ENCODE measurements around the gene ROS1.
A peak's percentile ranks its signal among the peaks of the same experiment; 100 is the strongest.

ROS1 gene

DNA sequence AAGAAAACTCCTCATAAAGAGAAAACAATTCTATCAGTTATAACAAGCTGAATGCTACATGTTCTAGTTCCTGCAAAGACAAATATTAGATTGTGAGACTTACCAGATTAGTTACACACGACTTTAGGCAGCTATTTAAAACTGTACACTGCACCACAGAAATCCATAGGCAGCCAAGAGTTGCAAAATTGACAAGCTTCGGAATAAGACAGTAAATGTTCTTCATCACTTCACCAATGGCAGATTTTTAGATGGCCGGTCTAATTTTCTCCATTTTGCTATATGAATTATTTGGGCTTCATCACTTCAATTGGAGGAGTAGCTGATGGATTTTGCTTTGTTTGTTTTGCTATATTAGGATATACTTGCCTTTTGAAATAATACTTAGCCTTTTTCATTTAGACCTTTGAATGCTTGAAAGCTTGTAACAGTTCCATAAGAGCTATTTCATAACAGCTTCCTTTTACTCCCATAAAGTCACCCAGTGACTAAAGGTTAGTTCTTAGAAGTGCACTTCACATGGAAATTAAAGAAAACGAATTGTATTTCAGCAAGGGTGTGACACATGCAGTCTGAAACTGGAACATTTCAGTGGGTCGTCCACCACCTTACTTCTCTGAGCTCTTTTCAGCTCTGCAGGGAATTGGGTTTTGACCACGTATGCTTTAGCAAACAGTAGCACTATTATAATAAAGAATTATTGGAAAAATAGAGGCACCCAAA lies at the start of gene ROS1:
Gene ROS1 (minus strand): TSS at position 512 of the 723 bp plus-strand sequence. CDS start 286 bp downstream, at position 226.
- H3K4me2 ChIP-seq (ENCODE audit: low read length), result no peak within 1 kb of the TSS
- TF ChIP-seq EZH2phosphoT487 (IDR thresholded peaks at IDR 0.05; ENCODE audit: low read depth), result no peak
- TF ChIP-seq, protein P1, sequence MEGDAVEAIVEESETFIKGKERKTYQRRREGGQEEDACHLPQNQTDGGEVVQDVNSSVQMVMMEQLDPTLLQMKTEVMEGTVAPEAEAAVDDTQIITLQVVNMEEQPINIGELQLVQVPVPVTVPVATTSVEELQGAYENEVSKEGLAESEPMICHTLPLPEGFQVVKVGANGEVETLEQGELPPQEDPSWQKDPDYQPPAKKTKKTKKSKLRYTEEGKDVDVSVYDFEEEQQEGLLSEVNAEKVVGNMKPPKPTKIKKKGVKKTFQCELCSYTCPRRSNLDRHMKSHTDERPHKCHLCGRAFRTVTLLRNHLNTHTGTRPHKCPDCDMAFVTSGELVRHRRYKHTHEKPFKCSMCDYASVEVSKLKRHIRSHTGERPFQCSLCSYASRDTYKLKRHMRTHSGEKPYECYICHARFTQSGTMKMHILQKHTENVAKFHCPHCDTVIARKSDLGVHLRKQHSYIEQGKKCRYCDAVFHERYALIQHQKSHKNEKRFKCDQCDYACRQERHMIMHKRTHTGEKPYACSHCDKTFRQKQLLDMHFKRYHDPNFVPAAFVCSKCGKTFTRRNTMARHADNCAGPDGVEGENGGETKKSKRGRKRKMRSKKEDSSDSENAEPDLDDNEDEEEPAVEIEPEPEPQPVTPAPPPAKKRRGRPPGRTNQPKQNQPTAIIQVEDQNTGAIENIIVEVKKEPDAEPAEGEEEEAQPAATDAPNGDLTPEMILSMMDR (IDR thresholded peaks at IDR 0.05; ENCODE audit: low read depth, low read length), result no peak
- no peaks in the 10 kb centered on the region for H3K4me1 ChIP-seq (ENCODE audit: low read length)
- H3K4me3 ChIP-seq (ENCODE audit: low read length), result no peak within 1 kb of the TSS
- no peaks in the 10 kb centered on the region for H3K9me3 ChIP-seq (ENCODE audit: insufficient read depth, low read length)
- no peaks in the 10 kb centered on the region for H4K20me1 ChIP-seq (ENCODE audit: insufficient read depth, low read length)
- no peaks in the 10 kb centered on the region for H3K27me3 ChIP-seq (ENCODE audit: low read depth, low read length)
- no peak within 1 kb of the TSS for H2AFZ ChIP-seq (ENCODE audit: low read depth, low read length)
- H3K79me2 ChIP-seq (ENCODE audit: low read length), result no peaks in the 10 kb centered on the region
- H3K27ac ChIP-seq (ENCODE audit: low read length), result no peak within 1 kb of the TSS
- H3K36me3 ChIP-seq (replicated peaks; ENCODE audit: low read depth, low read length), result no peaks in the 10 kb centered on the region
- no peak within 1 kb of the TSS for H3K9ac ChIP-seq (ENCODE audit: low read length)

DNA sequence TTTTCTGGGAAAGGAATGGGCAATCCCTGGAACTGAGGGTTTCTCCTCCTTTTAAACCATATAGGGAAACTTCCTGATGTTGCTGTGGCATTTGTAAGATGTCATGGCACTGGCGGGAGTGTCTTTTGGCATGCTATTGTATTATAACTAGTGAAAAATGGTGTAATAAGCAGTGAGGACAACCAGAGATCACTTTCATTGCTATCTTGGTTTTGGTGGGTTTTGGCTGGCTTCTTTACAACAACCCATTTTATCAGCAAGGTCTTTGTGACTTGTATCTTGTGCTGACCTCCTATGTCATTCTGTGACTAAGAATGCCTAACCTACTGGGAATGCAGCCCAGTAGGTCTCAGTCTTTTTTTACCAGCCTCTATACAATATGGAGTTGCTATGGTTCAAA lies 47.7 kb upstream of the ROS1 start:
- Histone ChIP-seq H3K79me2 (ENCODE audit: low read length) (no peaks in the 10 kb centered on the region), H3K4me3 (ENCODE audit: low read length) (no peak overlapping the region), H4K20me1 (ENCODE audit: insufficient read depth, low read length) (no peaks in the 10 kb centered on the region), H3K4me2 (ENCODE audit: low read length) (no peak overlapping the region), H3K4me1 (ENCODE audit: low read length) (peaks cover 14% of the 10 kb centered on the region), H2AFZ (ENCODE audit: low read depth, low read length) (no peak overlapping the region), H3K27me3 (ENCODE audit: low read depth, low read length) (no peaks in the 10 kb centered on the region), H3K27ac (ENCODE audit: low read length) (no peak overlapping the region), H3K9ac (ENCODE audit: low read length) (no peak overlapping the region), H3K9me3 (ENCODE audit: insufficient read depth, low read length) (no peaks in the 10 kb centered on the region), H3K36me3 (replicated peaks; ENCODE audit: low read depth, low read length) (no peaks in the 10 kb centered on the region)
- TF ChIP-seq EZH2phosphoT487 (IDR thresholded peaks at IDR 0.05; ENCODE audit: low read depth), result no peak
- TF ChIP-seq, protein P1 (IDR thresholded peaks at IDR 0.05; ENCODE audit: low read depth, low read length), result no peak

DNA sequence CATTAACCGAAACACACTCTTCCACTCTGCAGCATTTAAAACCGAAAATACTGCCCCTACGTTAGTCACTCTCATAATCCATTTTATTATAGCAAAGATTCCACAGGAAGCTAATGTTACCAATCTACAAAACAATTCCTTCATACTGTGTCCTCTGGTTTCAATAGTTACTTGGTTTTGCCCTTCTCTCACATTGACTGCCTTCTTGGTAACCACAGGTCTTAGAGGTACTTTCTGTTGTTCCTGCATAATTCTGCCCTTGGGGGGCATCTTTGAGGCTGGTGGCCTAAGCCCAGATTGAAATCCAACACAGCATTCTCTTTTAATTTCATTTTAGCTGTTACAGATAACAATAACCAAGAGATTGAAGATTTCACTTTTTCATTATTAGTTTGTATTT lies 46.9 kb upstream of the ROS1 start:
- Histone ChIP-seq H3K27me3 (ENCODE audit: low read depth, low read length) (no peaks in the 10 kb centered on the region), H3K36me3 (replicated peaks; ENCODE audit: low read depth, low read length) (no peaks in the 10 kb centered on the region), H3K4me3 (ENCODE audit: low read length) (no peak overlapping the region), H3K9ac (ENCODE audit: low read length) (no peak overlapping the region), H3K4me1 (ENCODE audit: low read length) (peaks cover 7% of the 10 kb centered on the region), H4K20me1 (ENCODE audit: insufficient read depth, low read length) (no peaks in the 10 kb centered on the region), H3K27ac (ENCODE audit: low read length) (no peak overlapping the region), H3K9me3 (ENCODE audit: insufficient read depth, low read length) (no peaks in the 10 kb centered on the region), H2AFZ (ENCODE audit: low read depth, low read length) (no peak overlapping the region), H3K4me2 (ENCODE audit: low read length) (no peak overlapping the region), H3K79me2 (ENCODE audit: low read length) (no peaks in the 10 kb centered on the region)
- no peak for TF ChIP-seq EZH2phosphoT487 (IDR thresholded peaks at IDR 0.05; ENCODE audit: low read depth)
- TF ChIP-seq, protein P1 (IDR thresholded peaks at IDR 0.05; ENCODE audit: low read depth, low read length), result no peak

DNA sequence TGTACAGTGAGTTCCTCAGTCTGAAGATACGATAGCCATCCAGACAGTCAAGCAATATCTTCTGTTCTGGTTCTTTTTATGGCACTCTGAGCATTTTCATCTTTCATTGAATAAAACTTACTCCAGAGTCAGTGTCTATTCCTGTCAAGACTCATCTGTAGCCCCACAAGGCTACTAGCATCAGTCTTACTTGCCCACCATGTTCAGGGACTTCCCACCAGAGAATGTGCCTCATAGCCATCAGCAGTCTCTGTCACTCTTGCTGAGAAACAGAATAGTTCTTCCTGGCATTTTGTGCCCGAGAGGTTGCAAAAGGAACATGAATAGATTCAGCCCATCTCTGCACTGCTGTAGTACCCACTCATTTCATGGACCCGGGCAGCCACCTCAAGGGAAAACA lies 44.0 kb upstream of the ROS1 start:
- H3K79me2 ChIP-seq (ENCODE audit: low read length), result no peaks in the 10 kb centered on the region
- no peak overlapping the region for H3K27ac ChIP-seq (ENCODE audit: low read length)
- H3K4me2 ChIP-seq (ENCODE audit: low read length), result 0 out of 2 replicates have a peak overlapping the region, but pooled peaks have one; percentile 28
- H3K36me3 ChIP-seq (replicated peaks; ENCODE audit: low read depth, low read length), result no peaks in the 10 kb centered on the region
- no peak for TF ChIP-seq EZH2phosphoT487 (IDR thresholded peaks at IDR 0.05; ENCODE audit: low read depth)
- TF ChIP-seq, protein P1 (IDR thresholded peaks at IDR 0.05; ENCODE audit: low read depth, low read length), result no peak
- H3K9me3 ChIP-seq (ENCODE audit: insufficient read depth, low read length), result no peaks in the 10 kb centered on the region
- H3K27me3 ChIP-seq (ENCODE audit: low read depth, low read length), result no peaks in the 10 kb centered on the region
- peak overlapping the region; percentile 65; the same call in 1 of the 2 replicates for H2AFZ ChIP-seq (ENCODE audit: low read depth, low read length)
- no peak overlapping the region for H3K9ac ChIP-seq (ENCODE audit: low read length)
- no peak overlapping the region for H3K4me3 ChIP-seq (ENCODE audit: low read length)
- H4K20me1 ChIP-seq (ENCODE audit: insufficient read depth, low read length), result no peaks in the 10 kb centered on the region
- peaks cover 7% of the 10 kb centered on the region for H3K4me1 ChIP-seq (ENCODE audit: low read length)

Data from OCI-LY3 (cell line).